Glomerular visceral epithelial cell (primary cell): ENCODE measurements around the gene SAMD4A.
"Not testable (repeated sequence)": the region's sequence is repeated elsewhere in the genome, so short reads cannot be mapped to it uniquely, and the experiment has no call there.

Experiments
- DNase-seq: peaks from one replicate; pipeline ENCODE4 v3.0.0-alpha.2; 2016; ENCODE audit errors: extremely low spot score

SAMD4A gene

DNA sequence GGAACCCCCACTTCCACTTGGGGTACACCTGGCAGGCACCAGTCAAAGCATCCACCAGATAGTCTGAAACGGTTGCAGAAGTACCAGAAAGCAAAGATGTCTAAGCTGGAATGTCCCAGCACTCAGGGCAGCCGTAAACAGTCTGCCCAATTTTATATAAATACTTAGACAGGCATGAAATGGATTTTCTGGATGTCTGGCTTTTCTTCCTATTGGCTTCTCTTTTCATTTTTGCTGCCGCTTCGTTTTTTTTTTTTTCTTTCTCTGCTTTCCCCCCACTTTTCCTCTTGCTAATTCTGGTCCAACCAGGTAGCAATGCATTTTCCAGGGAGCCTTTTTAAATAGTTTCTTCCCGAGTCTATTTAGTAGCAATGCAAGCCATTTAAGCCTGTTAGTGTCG, 168.0 kb downstream of the SAMD4A start:
- no peak for DNase-seq

DNA sequence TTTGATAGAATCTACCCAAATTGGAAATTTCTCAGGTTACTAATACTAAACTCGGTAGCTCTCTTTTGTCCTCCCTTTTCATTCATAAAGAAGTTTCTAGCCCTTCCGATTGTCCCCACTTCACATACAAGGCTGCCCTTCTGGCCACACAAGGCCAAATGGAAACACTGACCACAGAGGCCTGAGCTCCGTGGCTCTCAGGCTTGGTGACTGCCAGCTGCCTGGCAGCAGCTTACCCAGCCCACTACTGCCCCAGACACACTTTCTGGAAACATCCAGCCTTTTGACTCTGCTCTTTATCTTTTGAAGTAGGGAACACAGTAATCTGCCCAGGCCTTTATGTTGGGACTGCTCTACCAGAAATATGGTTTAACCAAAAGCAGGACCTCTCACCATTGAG, 168.5 kb downstream of the SAMD4A start:
- DNase-seq, result no peak

DNA sequence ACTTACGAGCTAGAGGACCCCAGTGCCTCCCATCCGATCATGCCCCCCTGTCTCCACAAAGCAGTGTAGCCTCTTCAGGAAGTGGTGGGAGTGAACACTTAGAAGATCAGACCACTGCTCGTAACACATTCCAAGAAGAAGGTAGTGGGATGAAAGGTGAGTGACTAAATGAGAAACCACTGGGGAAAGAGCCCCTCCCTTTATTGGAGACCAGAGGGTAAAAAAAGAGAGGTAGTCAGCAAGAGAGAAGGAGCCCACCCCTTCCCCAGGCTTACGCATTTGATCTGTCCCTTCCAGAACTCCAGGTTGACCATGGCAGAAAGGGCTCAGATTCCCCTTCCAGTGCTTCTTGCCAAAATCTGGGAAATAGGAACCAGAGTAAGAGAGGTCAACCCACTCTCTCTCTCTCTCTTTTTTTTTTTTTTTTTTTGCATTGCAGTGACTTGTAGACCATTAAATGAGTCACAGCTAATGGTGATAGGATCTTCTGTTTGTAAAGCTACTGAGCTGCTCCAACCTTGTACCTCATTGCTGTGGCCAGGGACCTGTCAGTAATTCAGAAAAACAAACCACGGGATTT, 170.3 kb downstream of the SAMD4A start:
- peak; percentile 67 for DNase-seq

DNA sequence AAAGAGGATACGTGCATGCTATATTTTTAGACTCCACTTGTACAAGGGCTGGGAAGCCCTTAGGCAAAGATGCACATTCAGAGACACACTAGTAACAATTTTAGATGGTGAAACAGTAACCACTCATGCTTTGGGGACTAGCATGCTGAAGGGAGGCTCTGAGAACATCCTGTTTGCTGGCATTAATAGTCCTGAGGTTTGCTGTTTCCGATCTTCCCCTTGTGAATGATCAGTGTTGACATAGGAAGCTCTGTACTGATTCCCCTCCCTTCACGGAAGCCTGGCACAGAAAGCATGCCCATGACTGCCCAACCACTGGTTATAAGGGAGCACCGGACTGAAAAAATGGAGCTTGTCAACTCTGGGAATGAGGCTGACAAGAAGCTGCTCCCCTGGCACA, 171.1 kb downstream of the SAMD4A start:
- DNase-seq, result no peak

DNA sequence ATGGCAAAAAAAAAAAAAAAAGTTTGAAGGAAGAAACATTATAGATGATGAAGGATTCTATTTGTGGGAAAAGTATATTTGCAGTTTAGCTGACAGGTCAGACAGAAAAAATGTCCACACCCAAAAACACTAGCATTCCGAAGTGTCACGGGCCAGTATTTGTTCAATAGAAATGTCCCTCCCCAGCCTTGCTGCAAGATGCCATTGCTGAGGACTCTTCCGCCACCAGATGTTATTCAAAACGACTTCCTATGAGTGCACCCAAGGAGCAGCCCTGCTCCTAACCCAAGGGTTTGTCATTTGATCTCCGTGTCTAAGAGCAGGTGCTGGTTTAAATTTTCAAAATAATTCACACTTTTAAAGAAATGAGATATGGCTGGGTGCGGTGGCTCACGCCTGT, 172.6 kb downstream of the SAMD4A start:
- DNase-seq, result no peak

DNA sequence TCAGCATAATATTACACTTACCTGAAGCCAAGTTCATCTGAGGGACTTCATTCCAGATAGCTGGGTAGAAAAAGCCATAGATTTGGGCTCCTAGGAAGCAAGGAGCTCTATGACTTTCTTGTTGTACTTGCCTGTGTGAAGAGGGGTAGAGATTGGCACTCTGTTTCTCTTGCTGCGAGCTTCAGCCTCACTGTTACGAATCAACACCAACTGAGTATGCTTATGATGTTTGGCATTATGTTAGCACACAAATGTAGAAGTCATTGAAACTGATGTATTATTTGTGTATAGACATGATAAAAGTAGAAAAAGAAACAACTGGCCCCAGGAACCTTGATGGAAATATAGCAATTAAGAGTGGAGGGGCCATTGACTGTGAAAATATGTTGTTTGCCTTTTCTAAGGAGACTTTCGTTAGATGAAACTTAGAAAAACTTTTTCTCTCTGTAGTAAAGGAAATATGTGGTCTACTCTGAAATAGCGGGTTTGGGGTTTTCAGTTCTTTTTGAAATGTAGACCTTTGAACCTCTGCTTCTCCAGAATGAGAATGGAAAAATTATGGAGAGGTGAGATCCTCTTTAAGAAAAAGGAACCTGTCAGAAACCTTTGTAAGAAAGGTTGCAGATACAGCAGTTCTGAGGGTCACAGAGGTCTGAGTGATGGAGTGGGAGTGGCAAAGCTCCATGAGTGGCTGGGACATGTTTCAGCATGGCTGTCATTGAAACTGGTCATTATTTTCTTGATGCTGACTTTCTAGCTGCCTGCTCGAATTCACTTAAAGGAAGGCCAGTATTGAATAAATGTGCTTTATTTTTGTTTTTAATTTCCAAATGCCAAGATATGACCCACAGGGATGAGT, 175.8 kb downstream of the SAMD4A start:
- no peak for DNase-seq

DNA sequence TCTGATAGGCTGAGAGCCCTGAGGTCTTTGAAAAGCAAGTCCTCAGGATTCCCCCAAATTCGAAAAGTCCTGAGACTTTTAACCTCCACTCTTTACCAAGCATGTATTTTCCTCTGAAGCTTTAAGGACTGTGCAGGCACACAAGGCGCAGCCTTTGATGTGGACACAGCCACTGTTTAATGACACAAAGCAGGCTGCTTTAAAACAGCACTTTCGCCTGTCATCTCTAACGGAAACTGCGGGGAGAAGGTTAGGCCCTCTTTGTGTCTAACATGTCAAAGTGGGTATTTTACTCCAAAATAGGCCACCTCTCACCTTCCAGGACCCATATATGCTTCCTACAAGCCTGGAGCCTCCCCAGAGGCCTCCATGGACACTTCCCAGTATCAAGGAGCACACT, 176.5 kb downstream of the SAMD4A start:
- DNase-seq, result no peak

DNA sequence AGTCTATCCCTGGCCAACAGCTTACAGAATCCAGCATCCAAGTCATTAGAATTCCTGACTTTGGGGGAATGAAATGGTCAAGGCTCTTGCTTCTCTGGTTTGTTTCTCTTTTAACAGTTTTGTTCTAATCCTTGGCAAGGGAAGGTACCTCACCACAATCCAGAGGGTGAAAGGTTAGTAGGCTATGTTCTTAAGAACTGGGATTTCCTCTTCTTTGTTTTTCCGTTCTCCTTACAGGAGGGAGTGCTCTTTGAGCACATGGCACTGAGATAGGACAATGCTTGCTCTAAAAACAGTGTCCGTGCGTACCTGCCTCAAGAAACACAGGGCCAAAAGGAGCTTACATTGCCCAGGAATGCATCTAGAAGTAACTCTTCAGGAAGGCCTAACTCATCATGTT, 179.1 kb downstream of the SAMD4A start:
- no peak for DNase-seq

DNA sequence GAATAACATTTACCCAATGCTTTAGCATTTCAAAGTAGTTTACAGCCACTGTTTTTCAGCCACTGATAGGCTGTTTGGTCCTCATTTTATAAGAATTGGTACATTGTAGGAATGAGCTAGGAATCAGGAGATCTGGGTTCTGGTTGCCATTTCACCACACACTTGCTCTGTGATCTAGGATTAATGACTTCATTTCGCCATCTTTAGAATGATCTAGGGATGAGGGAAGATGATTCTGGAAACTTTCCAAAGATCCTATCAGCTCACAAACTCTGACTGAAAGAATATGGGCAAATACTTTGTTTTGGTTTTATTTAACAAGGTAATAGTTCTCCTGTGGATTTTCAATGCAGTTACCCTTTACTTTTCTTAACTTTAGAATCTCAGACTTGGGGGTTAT, 180.7 kb downstream of the SAMD4A start:
- DNase-seq, result no peak

DNA sequence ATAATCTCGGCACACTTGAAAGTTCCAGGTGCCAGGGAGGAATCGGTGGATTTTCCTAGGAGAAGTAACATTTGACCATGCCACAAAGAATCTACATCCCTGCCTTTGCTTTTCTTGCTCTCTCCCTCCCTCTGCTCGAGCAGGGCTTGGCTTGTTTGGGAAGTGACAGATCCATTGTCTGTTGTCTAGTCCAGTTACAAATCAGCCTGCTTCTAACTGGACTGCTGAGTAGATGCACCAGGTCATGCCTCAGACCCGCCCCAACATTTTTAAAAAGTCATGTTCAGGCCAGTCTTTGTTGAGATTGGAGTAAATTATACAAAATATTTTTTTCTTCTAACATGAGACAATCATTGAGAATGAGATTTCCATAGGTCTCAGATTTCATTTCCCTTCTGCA, 182.3 kb downstream of the SAMD4A start:
- DNase-seq, result no peak

DNA sequence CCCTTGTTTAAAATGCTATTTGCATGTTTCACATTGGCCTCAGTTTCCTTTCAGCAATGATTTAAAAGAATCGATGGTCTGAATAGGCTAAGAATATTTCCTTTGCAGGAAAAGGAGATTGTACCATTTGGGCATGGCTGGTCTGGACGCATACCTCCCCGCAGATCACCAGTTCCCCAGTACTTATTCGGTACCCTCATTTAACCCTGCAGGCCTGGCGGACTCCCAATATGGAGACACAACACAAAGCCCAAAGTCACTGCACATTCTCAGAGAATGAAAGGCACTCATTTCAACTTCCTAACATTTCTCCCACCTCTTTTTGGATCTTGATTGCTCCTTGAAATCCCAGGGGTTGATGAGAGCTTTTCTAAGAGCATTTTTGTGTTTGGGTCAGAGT, 182.8 kb downstream of the SAMD4A start:
- DNase-seq, result no peak

DNA sequence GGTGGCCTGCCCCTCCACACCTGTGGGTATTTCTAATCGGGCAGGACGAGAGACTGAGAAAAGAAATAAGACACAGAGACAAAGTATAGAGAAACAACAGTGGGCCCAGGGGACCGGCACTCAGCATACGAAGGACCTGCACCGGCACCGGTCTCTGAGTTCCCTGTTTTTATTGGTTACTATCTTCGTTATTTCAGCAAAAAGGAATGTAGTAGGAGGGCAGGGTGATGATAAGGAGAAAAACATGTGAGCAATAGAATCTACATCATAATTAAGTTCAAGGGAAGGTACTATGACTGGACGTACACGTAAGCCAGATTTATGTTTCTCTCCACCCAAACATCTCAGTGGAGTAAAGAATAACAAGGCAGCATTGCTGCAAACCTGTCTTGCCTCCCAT, 185.7 kb downstream of the SAMD4A start:
- not testable (repeated sequence) for DNase-seq

DNA sequence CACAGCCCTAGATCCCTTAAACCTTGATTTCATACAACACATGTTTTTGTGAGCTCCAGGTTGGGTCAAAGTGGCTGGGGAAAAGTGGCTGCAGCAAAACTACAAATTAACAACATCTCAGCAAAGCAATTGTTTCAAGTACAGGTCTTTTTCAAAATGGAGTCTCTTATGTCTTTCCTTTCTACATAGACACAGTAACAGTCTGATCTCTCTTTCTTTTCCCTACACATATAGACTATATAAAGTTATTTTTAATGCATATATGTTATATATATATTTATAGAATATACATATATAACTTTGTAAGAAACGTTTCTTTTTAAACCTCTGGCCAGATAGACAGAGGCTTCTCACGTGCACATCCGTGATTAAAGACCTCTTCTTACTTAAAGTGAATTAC, 186.5 kb downstream of the SAMD4A start:
- DNase-seq, result not testable (repeated sequence)

DNA sequence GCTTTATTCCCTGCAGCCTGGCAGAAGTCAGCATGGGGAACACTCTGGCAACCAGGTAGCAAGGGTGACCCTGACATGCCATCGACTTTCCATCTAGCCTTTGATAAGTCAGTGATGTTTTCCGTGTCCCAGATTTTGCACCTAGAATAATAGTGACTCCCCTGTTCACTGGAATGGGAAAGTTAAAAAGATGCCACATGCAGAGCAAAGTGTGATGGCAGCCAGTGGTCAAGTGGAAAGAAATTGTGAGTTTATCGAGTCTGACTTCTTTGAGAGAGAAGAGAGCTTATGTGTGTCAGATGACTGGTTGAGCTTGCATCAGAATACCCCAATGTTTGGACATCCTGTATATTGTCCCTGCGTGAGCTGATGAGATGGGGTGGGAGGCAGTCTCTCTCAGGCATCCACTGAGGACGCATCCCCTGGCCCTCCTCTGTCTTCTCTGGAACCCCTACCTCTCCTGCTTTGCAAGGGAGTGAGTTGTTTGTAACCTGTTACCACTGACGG, 187.2 kb downstream of the SAMD4A start:
- no peak for DNase-seq

DNA sequence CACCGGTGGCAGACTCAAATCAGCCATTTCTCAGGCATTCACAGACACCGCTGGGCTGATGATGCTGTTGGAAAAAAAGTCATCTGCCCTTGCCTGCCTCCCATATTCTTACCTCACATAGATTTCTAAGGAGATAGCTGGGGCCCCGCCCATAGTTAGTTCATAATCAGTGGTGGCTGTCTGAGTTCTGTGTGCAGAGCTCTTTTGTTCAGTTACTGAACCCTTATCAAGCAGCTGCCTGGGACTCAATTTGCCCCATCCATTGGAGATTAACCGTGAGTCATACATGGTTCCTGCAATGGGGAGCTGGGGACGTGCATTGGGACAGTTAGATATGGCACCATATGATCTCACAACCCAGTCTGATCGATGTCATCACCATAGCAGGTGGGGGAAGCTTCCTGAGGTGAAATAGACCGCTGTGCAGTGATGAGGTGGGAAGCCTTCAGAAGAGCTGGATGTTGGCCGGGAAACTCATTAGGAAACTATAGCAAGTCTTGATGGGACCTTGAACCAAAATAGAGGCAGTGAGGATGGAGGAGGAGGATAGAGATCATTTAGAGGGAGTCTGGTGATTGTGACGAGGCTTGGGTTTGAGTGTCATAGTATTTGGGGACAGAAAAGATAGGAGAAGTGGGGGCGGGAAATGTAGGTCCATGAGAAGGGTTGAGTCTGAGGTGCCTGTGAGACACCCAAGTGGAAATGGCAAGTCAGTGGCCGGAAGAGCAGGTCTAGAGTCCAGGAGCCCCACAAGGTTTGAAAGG, 187.9 kb downstream of the SAMD4A start:
- no peak for DNase-seq

DNA sequence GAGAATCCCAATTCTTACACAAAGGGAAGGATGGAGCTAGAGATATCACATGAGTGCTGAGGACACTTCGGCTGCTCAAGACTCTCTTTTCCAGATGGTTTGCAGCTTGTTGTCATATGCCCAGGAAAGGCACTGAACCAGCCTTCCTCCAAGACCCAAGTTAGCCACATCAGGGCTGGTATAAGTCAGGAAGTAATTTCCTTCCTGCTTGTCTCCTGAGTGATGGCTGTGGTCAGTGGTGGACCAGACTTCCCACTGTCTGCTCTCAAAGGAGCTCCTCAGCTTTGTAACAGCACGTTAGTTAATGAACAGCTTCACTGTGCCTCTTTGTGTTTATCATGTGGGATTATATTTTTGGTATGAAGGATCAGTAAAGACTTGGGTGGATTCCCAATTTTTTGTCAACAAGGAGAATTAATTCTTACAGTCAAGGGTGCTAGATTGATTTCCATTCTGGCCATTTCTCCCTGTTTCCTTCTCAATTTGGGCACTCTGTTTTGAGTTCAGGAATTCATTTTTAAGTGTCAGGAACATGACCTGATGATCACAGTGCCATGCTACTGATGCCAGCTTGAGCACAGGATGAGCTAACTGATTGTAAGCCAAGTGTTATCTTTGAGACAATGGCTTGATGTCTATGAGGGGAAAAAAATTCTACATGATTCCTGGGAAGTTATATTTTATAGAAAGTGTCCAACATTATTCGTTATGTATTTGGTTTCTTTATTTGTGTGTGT, 189.9 kb downstream of the SAMD4A start:
- DNase-seq, result no peak

DNA sequence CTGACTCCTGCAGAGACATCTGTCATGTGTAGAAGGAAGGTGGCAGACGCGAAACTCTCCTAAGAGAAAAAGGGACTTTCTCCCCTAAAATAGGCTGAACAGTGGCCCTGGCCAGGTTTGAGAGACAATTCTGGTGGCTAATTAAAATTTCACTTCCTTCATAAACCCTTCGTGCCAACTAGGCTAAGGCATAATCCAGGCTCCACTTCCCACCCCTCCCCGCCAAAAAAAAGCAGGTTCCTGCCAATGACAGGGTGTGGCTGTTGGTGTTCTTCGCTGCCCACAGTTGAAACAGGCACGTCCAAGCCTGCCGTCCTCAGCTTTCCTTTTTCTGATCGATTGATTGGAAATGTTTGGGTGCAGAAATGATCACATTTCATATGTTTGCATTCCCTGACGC, 191.1 kb downstream of the SAMD4A start:
- no peak for DNase-seq

DNA sequence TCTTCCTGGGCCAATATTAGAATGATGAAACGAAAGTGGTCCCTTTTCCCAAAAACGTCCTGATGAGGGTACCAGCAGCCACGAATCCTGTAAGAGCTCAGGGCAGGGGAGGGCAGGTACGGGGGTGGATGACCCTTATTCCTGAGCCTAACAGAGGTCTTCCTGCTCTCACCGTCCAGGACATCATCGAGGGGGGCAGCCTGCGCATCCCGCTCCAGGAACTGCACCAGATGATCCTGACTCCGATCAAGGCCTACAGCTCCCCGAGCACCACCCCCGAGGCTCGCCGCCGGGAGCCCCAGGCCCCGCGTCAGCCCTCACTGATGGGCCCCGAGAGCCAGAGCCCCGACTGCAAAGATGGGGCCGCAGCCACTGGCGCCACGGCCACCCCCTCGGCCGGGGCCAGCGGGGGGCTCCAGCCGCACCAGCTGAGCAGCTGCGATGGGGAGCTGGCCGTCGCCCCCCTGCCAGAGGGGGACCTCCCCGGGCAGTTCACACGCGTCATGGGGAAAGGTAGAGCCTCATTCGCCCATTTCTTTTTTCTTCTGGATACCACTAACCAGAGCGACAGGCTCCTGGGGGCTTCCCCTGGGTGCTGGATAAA, 193.2 kb downstream of the SAMD4A start:
- no peak for DNase-seq

DNA sequence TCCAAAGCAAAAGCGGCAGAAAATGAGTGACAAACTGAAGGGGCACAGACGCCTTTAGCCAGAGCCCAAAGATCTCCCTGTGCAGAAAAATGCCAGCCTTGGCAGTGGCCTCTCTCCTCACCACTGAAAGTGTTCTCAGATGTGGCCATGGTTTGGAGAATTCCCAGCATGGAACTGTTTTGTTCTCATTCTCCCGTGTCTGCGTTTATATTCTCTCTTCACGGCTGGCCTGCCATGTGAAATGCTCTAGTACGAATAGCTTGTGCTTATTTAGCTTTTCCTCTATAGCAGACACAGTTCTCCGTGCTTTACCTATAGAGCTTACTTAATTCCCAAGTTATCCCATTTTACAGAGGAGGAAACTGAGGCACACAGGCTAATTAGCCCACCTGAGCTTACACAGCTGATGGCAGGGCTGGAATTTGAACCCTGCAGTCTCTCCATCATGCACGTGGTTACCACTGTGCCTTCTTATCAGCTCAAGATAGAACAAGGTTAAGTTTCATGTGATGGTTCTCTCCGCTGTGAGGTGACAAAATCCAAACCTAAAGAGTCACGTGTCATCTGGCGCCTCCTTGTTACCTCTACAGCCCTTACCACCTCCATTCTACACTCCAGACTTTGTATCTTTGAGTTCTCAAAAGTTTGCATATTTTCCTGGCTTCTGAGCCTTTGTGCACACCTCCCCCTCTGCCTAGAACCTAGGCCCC, 194.1 kb downstream of the SAMD4A start:
- no peak for DNase-seq

DNA sequence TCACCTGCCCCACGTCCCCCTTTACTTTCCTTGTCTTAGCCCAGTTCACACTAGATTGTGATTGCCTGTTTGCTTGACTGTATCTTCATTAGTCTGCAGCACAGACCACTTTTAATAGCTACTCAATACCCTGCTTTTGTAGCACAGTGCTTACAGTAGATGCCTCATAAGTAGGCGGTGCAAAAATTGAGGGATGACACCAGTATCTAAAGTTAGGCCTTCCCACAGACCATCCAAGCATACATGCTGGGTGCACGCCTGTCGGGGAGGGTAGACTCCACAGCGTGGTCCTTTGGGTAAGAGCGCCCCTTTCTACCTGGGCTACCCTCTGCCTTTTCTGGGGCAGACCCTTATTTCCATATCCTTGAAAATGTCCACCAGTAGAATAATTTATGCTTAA, 194.9 kb downstream of the SAMD4A start:
- DNase-seq, result no peak

DNA sequence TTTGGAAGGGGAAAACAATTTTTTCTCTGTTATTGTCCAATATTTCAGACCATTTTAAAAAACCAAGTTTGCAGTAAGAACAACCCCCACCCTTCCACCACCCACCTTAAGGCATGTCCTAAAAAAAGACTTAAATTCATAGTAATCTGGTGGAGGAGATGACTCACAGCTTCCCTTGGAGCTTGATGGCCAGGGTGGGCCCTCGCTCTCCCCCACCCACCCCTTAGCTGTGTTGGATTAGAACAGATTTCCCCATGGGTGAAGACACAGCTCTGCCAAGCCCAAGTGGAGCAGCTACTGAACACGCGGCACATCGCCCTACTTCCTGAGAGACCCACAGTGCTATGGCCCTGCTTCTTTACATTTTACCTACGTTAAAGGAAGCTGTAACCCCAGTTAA, 195.4 kb downstream of the SAMD4A start:
- DNase-seq, result no peak
